Endothelial cell of umbilical vein (primary cell): ENCODE data around the gene RGSL1. TPM values are rescaled to one million over a fixed set of nuclear protein-coding genes. Genes with fewer than 3 reads are reported as not detected.

Experiments
- BruUV-seq: library from RNA; stranded (reverse); fragments of 400-500 nt; replicated peaks from 2 replicates; lab custom pipeline; 2021; lab: Mats Ljungman, UMichigan
- CTCF ChIA-PET: fragments of 300-600, 350-600 bp; sonication (Branson Sonifier 250); formaldehyde crosslinking; loops from one replicate; lab custom pipeline; 2021; ENCODE audit warnings: antibody characterized with exemption, inconsistent platforms; lab: Charles Lee
- POLR2A ChIA-PET: fragments of 300-600, 350-600 bp; sonication (Branson Sonifier 250); formaldehyde crosslinking; loops from one replicate; lab custom pipeline; 2021; ENCODE audit warnings: antibody characterized with exemption, inconsistent platforms; lab: Charles Lee
- DNase-seq: peaks from one replicate; pipeline ENCODE4 v3.0.0-alpha.2; 2011; ENCODE audit warnings: low read depth, low spot score
- FAIRE-seq: peaks from 2 replicates; lab custom pipeline; 2011; peaks lifted over from hg19 to GRCh38; lab: Jason Lieb, UNC
- H2AFZ ChIP-seq: 2 replicates; pipeline ENCODE4 v1.6.0; 2012; ENCODE audit warnings: low read depth, low read length, control low read depth, inconsistent platforms
- H3K27ac ChIP-seq: 2 replicates; pipeline ENCODE4 v1.5.1; 2011; ENCODE audit warnings: low read depth, mild to moderate bottlenecking, control low read depth, low read length, moderate library complexity; ENCODE audit not compliant: insufficient read depth
- H3K27me3 ChIP-seq, 2 experiments: 2 replicates each; pipeline versions ENCODE4 v1.6.0 to v1.6.1; 2011; ENCODE audit warnings: low read length in 2 of 2, mixed read lengths in 1 of 2; ENCODE audit not compliant: control insufficient read depth in 2 of 2, insufficient read depth in 2 of 2
- H3K36me3 ChIP-seq, 2 experiments: 2 replicates in 1 of 2; 3 replicates in 1 of 2; pipeline ENCODE4 v1.5.1; 2011; ENCODE audit warnings: low read length in 2 of 2, mild to moderate bottlenecking in 1 of 2, moderate library complexity in 1 of 2; ENCODE audit not compliant: control insufficient read depth in 2 of 2, insufficient read depth in 2 of 2; ENCODE audit errors: extremely low read depth in 1 of 2
- H3K4me1 ChIP-seq: 3 replicates; pipeline ENCODE4 v1.5.1; 2011; ENCODE audit warnings: mild to moderate bottlenecking, low read length; ENCODE audit not compliant: control insufficient read depth, insufficient read depth; ENCODE audit errors: extremely low read depth
- H3K4me2 ChIP-seq: 2 replicates; pipeline ENCODE4 v1.6.1; 2011; ENCODE audit warnings: low read length, control low read depth, mixed read lengths; ENCODE audit not compliant: insufficient read depth
- H3K4me3 ChIP-seq, 3 experiments: fragments of 200-600 bp in 1 of 3; sonication (generic), shearing (Covaris generic) in 1 of 3; replicated peaks in 1 of 3; 2 replicates each; pipeline ENCODE4 v1.5.1; 2011 to 2016; ENCODE audit warnings: control low read depth in 3 of 3, low read length in 3 of 3, mild to moderate bottlenecking in 2 of 3, inconsistent platforms in 1 of 3, low read depth in 1 of 3, moderate library complexity in 1 of 3; ENCODE audit not compliant: insufficient read depth in 1 of 3
- H3K79me2 ChIP-seq: 2 replicates; pipeline ENCODE4 v1.6.0; 2012; ENCODE audit warnings: low read length, inconsistent platforms; ENCODE audit not compliant: control insufficient read depth, insufficient read depth
- H3K9ac ChIP-seq: replicated peaks from 2 replicates; pipeline ENCODE3; 2011; ENCODE audit warnings: low read length, control low read depth; ENCODE audit not compliant: insufficient read depth; ENCODE audit errors: extremely low read depth
- H3K9me1 ChIP-seq: replicated peaks from 3 replicates; pipeline ENCODE4 v1.6.0; 2011; ENCODE audit warnings: mild to moderate bottlenecking, low read length; ENCODE audit not compliant: control insufficient read depth, insufficient read depth; ENCODE audit errors: extremely low read depth
- H3K9me3 ChIP-seq: replicated peaks from 2 replicates; pipeline ENCODE4 v1.5.1; 2012; ENCODE audit warnings: low read length, inconsistent platforms; ENCODE audit not compliant: control insufficient read depth, insufficient read depth
- H4K20me1 ChIP-seq: replicated peaks from 2 replicates; pipeline ENCODE3; 2011; ENCODE audit warnings: mild to moderate bottlenecking, low read length; ENCODE audit not compliant: control insufficient read depth, insufficient read depth; ENCODE audit errors: extremely low read depth
- EZH2 ChIP-seq: IDR thresholded peaks from 2 replicates; pipeline ENCODE4 v1.6.1; 2012; ENCODE audit warnings: borderline replicate concordance, low read depth, mild to moderate bottlenecking, moderate library complexity, low read length, inconsistent platforms; ENCODE audit not compliant: severe bottlenecking
- FOS ChIP-seq: IDR thresholded peaks from 2 replicates; pipeline ENCODE4 v1.6.1; 2011; ENCODE audit warnings: mild to moderate bottlenecking, low read length, moderate library complexity, borderline replicate concordance; ENCODE audit not compliant: insufficient read depth
- JUN ChIP-seq: IDR thresholded peaks from 2 replicates; pipeline ENCODE4 v1.6.1; 2011; ENCODE audit warnings: borderline replicate concordance, low read depth; ENCODE audit not compliant: insufficient read length, insufficient read depth
- MAX ChIP-seq: IDR thresholded peaks from 2 replicates; pipeline ENCODE4 v1.6.1; 2011; ENCODE audit not compliant: insufficient read depth, insufficient read length
- MYC ChIP-seq: IDR thresholded peaks from one replicate; pipeline ENCODE4 v1.6.1; 2011; ENCODE audit warnings: mild to moderate bottlenecking, low read depth, low read length
- POLR2AphosphoS5 ChIP-seq: IDR thresholded peaks from 2 replicates; pipeline ENCODE4 v1.6.1; 2012; ENCODE audit warnings: low read depth, mild to moderate bottlenecking, control low read depth, low read length, moderate library complexity; ENCODE audit not compliant: insufficient read depth
- dilution Hi-C: fragments of 300-500 bp; cut with MboI; formaldehyde crosslinking; loops from one replicate; pipeline ENCODE4 v1.15.0; 2019; ENCODE audit warnings: low sequenced_read_pairs; ENCODE audit not compliant: extremely low pct_ligation_motif_present
- intact Hi-C: fragments of 100-400 bp; cut with micrococcal nuclease; formaldehyde crosslinking; loops from one replicate; pipeline ENCODE4 v1.10.0; 2022
- polyA plus RNA-seq, 4 experiments: library from polyadenylated mRNA; depleted of rRNA in 3 of 4; stranded (reverse) in 3 of 4; unstranded in 1 of 4; fragments of >200 nt; gene quantifications; 2 replicates each; pipeline versions ENCODE4 v1.2.1 to v1.2.3, GENCODE V29; 2011 to 2012; ENCODE audit warnings: missing spikeins in 1 of 4
- total RNA-seq: library from RNA; stranded (reverse); gene quantifications from 2 replicates; pipeline ENCODE4 v1.2.3, GENCODE V29; 2021

Gene RGSL1
- total and polyA plus RNA-seq, 2 donors (not counting 3 experiments of a cell fraction or from before 2014, with no cell fraction given) = not detected

- dilution Hi-C loops (no loop called here), intact Hi-C loops (no loop called here)
- Histone ChIP-seq H3K79me2 (no peaks in the 10 kb centered on the region), H3K4me2 (no peak overlapping the region), H3K27ac (no peak overlapping the region), H3K4me3 (no peak overlapping the region), H3K9me1 (no peaks in the 10 kb centered on the region), H3K36me3 (no peaks in the 10 kb centered on the region), H4K20me1 (no peaks in the 10 kb centered on the region), H2AFZ (no peak overlapping the region), H3K27me3 (peaks cover 0 to 3% of the 10 kb centered on the region in 2 experiments), H3K9me3 (no peaks in the 10 kb centered on the region), H3K4me1 (no peaks in the 10 kb centered on the region), H3K9ac (no peak overlapping the region)
- DNase-seq (no peak), FAIRE-seq (no peak)
- ChIA-PET POLR2A (no interaction called here), CTCF (interaction anchor here (2.6 to 2.9 kb wide), 2 partner anchors 11 to 265 kb away, joined by 7 to 13 read pairs; no protein-coding TSS in a partner anchor)
- TF ChIP-seq POLR2AphosphoS5 (no peak), MYC (no peak), JUN (no peak), FOS (no peak)
- BruUV-seq = no TSS peak
Observed at GRCh38 chr1:182407724-182408123, 42.2 kb upstream of the RGSL1 start.

GRCh38 chr1:182408435-182409075 lies 41.4 kb upstream of the RGSL1 start:
- intact Hi-C loops (no loop called here), dilution Hi-C loops (no loop called here)
- no peaks in the 10 kb centered on the region for H3K36me3 ChIP-seq
- H4K20me1 ChIP-seq = no peaks in the 10 kb centered on the region
- H3K4me1 ChIP-seq = no peaks in the 10 kb centered on the region
- no TSS peak for BruUV-seq
- H3K79me2 ChIP-seq = no peaks in the 10 kb centered on the region
- no peak for TF ChIP-seq EZH2
- no peak for TF ChIP-seq MYC
- TF ChIP-seq MAX = no peak
- no peak for TF ChIP-seq JUN
- TF ChIP-seq FOS = no peak
- TF ChIP-seq POLR2AphosphoS5 = no peak
- H2AFZ ChIP-seq = no peak overlapping the region
- no peak overlapping the region for H3K4me2 ChIP-seq
- DNase-seq (no peak), FAIRE-seq (no peak)
- H3K27me3 ChIP-seq = peaks cover 0 to 3% of the 10 kb centered on the region in 2 experiments
- no peak overlapping the region for H3K9ac ChIP-seq
- H3K9me3 ChIP-seq = no peaks in the 10 kb centered on the region
- no peak overlapping the region for H3K4me3 ChIP-seq
- H3K27ac ChIP-seq = no peak overlapping the region
- POLR2A ChIA-PET = no interaction called here
- CTCF ChIA-PET = interaction anchor here (0.9 to 2.9 kb wide), 2 partner anchors 12 to 265 kb away, joined by 3 to 13 read pairs; no protein-coding TSS in a partner anchor
- no peaks in the 10 kb centered on the region for H3K9me1 ChIP-seq
